ENCODE data around the gene TMEM14A. TPM values are rescaled to one million over a fixed set of nuclear protein-coding genes. Genes with fewer than 3 reads are reported as not detected.
A peak's percentile ranks its signal among the peaks of the same experiment; 100 is the strongest.

The TMEM14A gene
- total RNA-seq, 6 experiments from 2014 or later, result 20.7 to 41.2 (median 33.3) TPM

GRCh38 chr6:52731719-52732118 is 60.8 kb downstream of the TMEM14A start:
- ATAC-seq (no peak), DNase-seq (no peak)
- no peaks in the 10 kb centered on the region for H3K9me3 ChIP-seq
- intact Hi-C loops (cut with DNase I), result no loop called here
- WGBS (ENCODE audit: insufficient coverage, low coverage, low lambda C conversion rate, missing lambda C conversion rate), result 90% methylated on average over 3 of the region's 6 CpGs
- no peaks in the 10 kb centered on the region for H3K36me3 ChIP-seq
- no peaks in the 10 kb centered on the region for H3K27me3 ChIP-seq
- H3K4me1 ChIP-seq, result peaks cover 0 to 72% (median 20%) of the 10 kb centered on the region in 4 donors
- H3K4me3 ChIP-seq, result no peak overlapping the region
- TF ChIP-seq CTCF (IDR thresholded peaks at IDR 0.05) (no peak), POLR2A (IDR thresholded peaks at IDR 0.05) (no peak)
- H3K27ac ChIP-seq, result no peak overlapping the region

GRCh38 chr6:52733172-52733571 is 62.3 kb downstream of the TMEM14A start:
- no peaks in the 10 kb centered on the region for H3K27me3 ChIP-seq

GRCh38 chr6:52734072-52734471 is 63.2 kb downstream of the TMEM14A start:
- H3K27ac ChIP-seq, result peak overlapping the region in 1 of 3 donors; percentile 71
- peaks cover 0 to 51% (median 13%) of the 10 kb centered on the region in 4 donors for H3K4me1 ChIP-seq
- no peaks in the 10 kb centered on the region for H3K36me3 ChIP-seq
- WGBS (ENCODE audit: insufficient coverage, low coverage, low lambda C conversion rate, missing lambda C conversion rate), result 62% methylated on average over 3 of the region's 3 CpGs
- ATAC-seq, result peak in 1 of 4 donors; percentile 17
- H3K4me3 ChIP-seq, result no peak overlapping the region
- intact Hi-C loops (cut with DNase I), result no loop called here
- no peaks in the 10 kb centered on the region for H3K27me3 ChIP-seq
- TF ChIP-seq CTCF (IDR thresholded peaks at IDR 0.05) (no peak), POLR2A (IDR thresholded peaks at IDR 0.05) (no peak)
- DNase-seq, result no peak
- no peaks in the 10 kb centered on the region for H3K9me3 ChIP-seq

More at GRCh38 chr6:52733172-52733571, 62.3 kb downstream of the TMEM14A start:
- peak in 1 of 4 donors; percentile 15 for TF ChIP-seq CTCF (IDR thresholded peaks at IDR 0.05)
- TF ChIP-seq POLR2A (IDR thresholded peaks at IDR 0.05), result no peak
- peak; percentile 24 to 63 (median 36) for ATAC-seq
- Histone ChIP-seq H3K36me3 (no peaks in the 10 kb centered on the region), H3K9me3 (no peaks in the 10 kb centered on the region), H3K27ac (peak overlapping the region in 1 of 3 donors; percentile 71), H3K4me1 (peaks cover 0 to 58% (median 13%) of the 10 kb centered on the region in 4 donors), H3K4me3 (no peak overlapping the region)
- DNase-seq, result peak in 1 of 3 donors; percentile 56
- 100% methylated on average over 1 of the region's 1 CpG for WGBS (ENCODE audit: insufficient coverage, low coverage, low lambda C conversion rate, missing lambda C conversion rate)
- intact Hi-C loops (cut with DNase I), result no loop called here

- TF ChIP-seq POLR2A (IDR thresholded peaks at IDR 0.05) (no peak), CTCF (IDR thresholded peaks at IDR 0.05) (no peak)
- intact Hi-C loops (cut with DNase I), result no loop called here
- Histone ChIP-seq H3K27me3 (no peaks in the 10 kb centered on the region), H3K36me3 (no peaks in the 10 kb centered on the region), H3K4me1 (peaks cover 0 to 44% (median 13%) of the 10 kb centered on the region in 4 donors), H3K27ac (peak overlapping the region in 2 of 3 donors; percentile 20 to 71), H3K4me3 (no peak overlapping the region), H3K9me3 (no peaks in the 10 kb centered on the region)
- WGBS (ENCODE audit: insufficient coverage, low coverage, low lambda C conversion rate, missing lambda C conversion rate), result 61% methylated on average over 6 of the region's 6 CpGs
- peak; percentile 86 to 94 (median 90) for ATAC-seq
- DNase-seq, result peak; percentile 69 to 91 (median 87)
These were observed 64.2 kb downstream of the TMEM14A start for GRCh38 chr6:52735071-52735470.

Measured in right lobe of liver (tissue), 6 donors.